Skeletal muscle cell (primary cell): Measurements from ENCODE around the gene MAK.
"Not testable (repeated sequence)": the region's sequence is repeated elsewhere in the genome, so short reads cannot be mapped to it uniquely, and the experiment has no call there.

Source experiments
- DNase-seq: peaks from one replicate; pipeline ENCODE4 v3.0.0-alpha.2; 2010; ENCODE audit warnings: low read depth
- H3K4me3 ChIP-seq: 2 replicates; pipeline ENCODE4 v1.5.1; 2011; ENCODE audit warnings: low read depth, mild to moderate bottlenecking, control low read depth, low read length, moderate library complexity

The MAK gene

GRCh38 chr6:10857259-10857658 is 18.9 kb upstream of the MAK start:
- no peak for DNase-seq
- no peak overlapping the region for H3K4me3 ChIP-seq

DNA sequence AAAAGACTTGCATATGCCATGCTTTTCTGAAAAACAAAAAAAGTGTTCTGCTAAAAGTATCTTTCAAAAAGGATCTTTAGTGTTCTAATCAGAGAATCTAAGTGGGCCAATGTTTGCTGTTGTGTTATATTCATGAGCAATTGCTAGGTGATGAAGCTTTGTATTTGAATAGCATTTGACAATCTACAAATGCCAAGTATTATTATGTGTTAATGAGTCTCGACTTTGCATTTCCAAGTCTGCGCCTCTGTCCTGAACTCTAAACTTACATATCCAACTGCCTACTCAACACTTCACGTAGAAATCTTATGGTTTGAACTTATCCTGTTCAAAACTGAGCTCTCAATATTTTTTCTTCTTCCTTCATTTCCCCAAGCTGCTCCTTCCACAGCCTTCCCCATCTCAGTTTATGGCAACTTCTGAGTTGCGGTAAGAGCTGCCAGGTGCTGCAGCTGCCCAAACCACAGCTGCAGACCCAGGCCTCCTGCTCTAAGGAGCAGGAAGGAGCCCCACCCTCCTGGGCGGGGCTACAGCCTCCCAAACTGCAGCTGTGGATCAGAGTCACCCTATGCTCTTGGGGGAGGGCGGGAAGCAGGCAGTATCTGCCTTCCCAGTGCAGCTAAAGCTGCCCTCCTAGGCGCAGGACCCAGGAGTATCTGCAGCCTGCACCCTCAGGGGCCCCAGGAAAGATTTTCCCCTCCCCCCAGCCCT is 16.7 kb upstream of the MAK start:
- no peak overlapping the region for H3K4me3 ChIP-seq
- DNase-seq: no peak

DNA sequence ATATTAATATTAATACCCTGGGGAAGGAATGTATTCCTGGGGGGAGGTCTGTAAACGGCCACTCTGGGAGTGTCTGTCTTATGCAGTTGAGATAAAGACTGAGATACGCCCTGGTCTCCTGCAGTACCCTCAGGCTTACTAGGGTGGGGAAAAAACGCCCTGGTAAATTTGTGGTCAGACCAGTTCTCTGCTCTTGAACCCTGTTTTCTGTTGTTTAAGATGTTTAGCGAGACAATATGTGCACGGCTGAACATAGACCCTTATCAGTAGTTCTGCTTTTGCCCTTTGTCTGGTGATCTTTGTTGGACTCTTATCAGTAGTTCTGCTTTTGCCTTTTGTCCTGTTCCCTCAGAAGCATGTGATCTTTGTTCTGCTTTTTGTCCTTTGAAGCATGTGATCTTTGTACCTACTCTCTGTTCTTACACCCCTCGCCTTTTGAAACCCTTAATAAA is 15.5 kb upstream of the MAK start:
- H3K4me3 ChIP-seq, DNase-seq: not testable (repeated sequence)

- no peak overlapping the region for H3K4me3 ChIP-seq
- DNase-seq: no peak
These were observed 14.1 kb upstream of the MAK start for GRCh38 chr6:10852361-10852960.

DNA sequence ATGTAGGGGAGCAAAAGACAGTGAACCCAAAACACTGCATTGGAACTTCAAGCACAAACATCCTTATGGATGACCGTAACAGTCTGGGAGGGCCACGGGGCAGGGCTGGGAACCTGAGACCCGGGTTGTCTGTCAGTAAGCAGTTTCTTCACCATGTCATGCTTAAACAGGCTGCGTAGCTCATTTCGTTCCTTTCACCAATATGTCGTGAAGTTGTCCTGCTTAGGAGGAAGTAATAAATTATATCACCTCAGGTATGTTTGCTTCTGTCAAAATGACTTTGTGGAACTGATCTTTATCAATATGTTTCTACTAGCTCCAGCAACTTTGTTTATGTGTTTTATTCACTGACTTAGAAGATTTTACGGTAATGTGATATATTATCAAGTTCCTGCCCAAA is 12.4 kb upstream of the MAK start:
- no peak overlapping the region for H3K4me3 ChIP-seq
- DNase-seq: no peak

- no peak for DNase-seq
- no peak overlapping the region for H3K4me3 ChIP-seq
These were observed 11.6 kb upstream of the MAK start for GRCh38 chr6:10849901-10850300.

DNA sequence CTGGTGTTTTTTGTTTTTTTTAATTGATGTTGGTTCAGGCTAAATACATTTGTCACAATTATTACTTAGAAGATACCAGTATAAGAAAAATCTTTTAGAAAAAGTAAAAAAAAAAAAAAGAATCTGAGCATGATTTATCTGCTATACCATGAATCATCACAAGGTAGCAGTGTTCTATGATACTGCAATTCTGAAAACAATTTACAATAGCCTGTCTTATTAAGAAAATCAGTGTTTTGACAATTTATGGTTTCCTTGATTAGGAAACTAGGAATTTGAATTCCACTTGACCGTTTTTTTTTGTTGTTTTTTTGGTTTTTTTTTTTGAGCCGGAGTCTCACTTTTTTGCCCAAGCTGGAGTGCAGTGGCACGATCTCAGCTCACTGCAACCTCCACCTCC is 9.3 kb upstream of the MAK start:
- H3K4me3 ChIP-seq: no peak overlapping the region
- DNase-seq: no peak

- DNase-seq: no peak
- no peak overlapping the region for H3K4me3 ChIP-seq
These were observed 5.2 kb upstream of the MAK start for GRCh38 chr6:10843554-10843953.

DNA sequence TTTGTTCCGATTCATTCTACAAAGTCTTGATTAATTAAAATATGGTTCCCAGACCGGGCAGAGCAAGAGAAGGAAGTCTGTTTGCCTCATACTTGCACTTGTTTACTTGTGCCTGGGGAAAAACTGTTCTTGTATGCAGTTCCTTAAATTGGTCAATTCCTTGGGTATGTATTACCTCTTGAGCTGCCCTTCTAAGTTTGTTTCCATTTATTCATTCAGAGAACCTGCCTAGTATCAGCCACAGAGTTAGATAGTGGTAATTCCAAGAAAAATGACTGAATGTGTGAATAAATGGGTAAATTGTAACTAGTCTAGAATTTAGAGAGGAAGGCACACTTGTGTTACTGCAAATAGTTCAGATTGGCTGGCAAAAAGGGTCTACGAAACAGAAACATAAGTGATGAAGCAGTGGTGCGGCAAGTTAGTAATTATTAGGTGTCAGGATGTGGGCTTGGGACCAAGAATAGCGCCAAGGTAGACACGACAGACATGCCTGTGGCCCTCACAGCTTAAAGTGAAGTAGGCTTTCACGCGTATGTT is 525 bp upstream of the MAK start:
- peak overlapping the region; percentile 73 for H3K4me3 ChIP-seq
- no peak for DNase-seq

DNA sequence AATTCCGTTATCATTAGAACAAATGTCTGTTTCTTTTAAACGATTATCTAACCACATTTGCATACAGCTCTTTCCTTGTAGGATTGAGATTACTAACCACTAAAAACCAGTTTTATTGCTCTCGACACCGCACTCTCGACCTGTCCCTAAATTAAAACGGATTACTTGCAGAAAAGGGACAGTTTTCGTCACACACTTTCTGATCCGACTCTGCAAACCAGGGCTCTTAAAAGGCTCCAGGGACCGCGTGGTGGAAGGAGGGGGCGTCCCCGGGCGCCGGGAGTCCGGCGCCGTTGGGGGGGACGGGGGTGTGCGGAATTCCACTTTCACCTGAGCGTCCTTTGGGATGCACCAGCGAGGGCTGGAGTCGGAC is 731 bp downstream of the MAK start:
- H3K4me3 ChIP-seq: peak overlapping the region; percentile 73
- DNase-seq: no peak

DNA sequence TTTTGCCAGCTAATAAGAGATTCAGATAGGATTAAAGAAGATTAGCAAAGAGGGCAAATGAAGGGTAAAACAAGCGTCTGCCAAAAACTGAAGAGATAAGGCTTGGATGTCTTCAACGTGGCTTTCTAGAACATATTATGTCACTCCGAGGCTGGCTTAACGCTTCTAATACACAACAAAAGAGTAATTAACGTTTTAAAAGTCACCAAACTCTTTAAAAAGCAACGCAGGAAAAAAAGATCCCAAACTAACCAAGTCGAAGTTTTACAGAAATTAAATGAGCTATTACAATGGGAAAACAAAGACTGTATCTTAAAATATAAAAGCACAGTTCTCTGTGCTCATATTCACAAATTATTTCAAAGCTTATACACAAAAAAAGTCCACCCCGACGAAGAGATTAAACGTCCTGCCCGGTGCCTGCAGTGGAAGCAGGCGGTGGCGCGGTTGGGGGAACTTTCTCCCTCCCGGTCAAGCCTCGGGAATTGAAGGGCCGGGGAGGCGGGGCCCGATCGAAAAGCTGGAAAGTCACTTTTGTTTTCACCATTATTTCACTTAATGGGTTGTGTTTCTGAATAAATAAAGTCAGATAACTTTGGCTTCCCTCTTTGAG is 1.2 kb downstream of the MAK start:
- no peak for DNase-seq
- H3K4me3 ChIP-seq: peak overlapping the region; percentile 73

DNA sequence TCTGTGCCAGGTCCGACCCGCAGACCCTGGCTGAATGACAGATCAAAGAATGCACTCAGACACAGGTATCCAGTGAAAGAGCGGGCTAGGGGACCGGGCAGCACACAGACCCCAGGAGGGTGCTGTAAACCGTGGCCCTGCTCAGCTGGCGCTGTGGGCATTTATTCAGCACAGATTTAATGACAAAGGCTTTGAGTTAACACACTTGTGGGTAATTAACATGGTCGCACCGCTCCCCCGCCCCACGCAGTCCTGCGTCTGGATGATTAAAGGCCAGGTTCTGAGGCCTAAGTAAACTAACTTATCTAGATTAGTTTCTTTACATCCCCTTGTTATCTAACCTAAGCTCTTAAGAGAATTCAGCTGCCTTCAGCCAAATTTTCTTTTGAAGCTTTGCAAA is 3.5 kb downstream of the MAK start:
- no peak overlapping the region for H3K4me3 ChIP-seq
- no peak for DNase-seq

- no peak overlapping the region for H3K4me3 ChIP-seq
- DNase-seq: no peak
These were observed 6.7 kb downstream of the MAK start for GRCh38 chr6:10831609-10832008.

- DNase-seq: no peak
- no peak overlapping the region for H3K4me3 ChIP-seq
These were observed 13.5 kb downstream of the MAK start for GRCh38 chr6:10824819-10825218.

DNA sequence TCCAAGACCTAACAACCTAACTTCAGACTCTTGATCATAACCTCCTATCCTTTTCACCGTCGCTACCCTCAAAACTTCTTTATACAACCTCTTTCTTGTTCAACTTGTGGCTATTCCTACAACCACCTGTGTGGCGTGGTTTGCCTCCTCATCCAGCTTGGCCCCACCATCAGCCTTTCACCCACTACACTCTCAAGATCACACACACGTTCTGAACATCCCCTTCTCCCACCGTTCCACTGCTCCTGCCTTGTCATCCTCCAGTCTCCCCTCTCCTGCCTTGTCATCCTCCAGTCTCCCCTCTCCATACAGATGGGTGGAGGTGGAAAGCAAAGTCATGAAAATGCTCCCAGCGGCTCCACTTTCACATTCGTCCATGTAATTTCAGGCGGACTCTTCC is 14.0 kb downstream of the MAK start:
- no peak for DNase-seq

DNA sequence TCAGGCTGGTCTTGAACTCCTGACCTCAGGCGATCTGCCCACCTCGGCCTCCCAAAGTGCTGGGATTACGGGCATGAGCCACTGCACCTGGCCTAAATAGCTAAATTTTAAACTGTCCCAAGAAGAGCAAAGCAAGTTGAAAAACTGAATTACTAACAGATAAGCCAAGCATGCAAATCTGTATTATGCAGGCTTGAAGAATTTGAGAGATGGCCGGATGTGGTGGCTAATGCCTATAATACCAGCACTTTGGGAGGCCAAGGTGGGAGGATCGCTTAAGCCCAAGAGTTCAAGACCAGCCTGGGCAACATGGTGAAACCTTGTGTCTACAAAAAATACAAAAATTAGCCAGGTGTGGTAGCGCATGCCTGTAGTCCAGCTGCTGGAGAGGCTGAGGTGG is 24.2 kb downstream of the MAK start:
- not testable (repeated sequence) for H3K4me3 ChIP-seq, DNase-seq

More for the DNA sequence above, 14.0 kb downstream of the MAK start:
- H3K4me3 ChIP-seq: no peak overlapping the region

DNA sequence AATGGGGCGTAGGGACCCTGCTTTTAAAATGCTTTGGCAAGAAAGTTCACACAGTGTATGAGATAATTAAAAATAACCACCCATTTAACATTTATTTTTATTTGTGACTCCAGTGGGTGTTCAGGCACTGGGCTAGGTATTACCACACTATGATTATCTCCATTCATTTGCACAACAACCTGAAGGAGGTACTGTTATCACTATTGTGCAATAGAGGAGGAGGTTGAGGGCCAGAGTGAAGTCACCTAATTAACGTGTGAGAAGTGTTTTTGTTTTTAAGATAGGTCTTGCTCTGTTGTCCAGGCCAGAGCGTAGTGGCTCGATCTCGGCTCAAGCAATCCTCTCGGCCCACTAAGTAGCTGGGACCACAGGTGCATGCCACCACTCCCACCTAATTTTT is 29.2 kb downstream of the MAK start:
- no peak overlapping the region for H3K4me3 ChIP-seq
- DNase-seq: no peak

DNA sequence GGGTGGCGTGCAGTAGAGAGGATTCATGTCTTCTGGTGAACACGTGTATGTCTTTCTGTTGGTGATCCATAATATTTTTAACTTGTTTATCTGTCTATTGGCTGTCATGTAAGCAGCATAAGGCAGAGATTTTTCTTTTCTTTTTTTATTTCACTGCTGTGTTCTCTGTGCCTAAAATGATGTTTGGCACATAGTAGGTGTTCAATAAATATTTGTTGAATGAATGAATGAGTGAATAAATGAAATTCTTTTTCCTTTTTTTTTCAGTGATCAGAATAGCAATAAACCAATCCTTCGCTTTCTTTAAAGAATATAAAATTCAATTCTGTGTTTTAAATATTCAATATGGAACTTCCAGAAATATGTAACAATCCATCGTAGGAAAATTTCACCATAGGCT is 30.0 kb downstream of the MAK start:
- no peak for DNase-seq
- no peak overlapping the region for H3K4me3 ChIP-seq

DNA sequence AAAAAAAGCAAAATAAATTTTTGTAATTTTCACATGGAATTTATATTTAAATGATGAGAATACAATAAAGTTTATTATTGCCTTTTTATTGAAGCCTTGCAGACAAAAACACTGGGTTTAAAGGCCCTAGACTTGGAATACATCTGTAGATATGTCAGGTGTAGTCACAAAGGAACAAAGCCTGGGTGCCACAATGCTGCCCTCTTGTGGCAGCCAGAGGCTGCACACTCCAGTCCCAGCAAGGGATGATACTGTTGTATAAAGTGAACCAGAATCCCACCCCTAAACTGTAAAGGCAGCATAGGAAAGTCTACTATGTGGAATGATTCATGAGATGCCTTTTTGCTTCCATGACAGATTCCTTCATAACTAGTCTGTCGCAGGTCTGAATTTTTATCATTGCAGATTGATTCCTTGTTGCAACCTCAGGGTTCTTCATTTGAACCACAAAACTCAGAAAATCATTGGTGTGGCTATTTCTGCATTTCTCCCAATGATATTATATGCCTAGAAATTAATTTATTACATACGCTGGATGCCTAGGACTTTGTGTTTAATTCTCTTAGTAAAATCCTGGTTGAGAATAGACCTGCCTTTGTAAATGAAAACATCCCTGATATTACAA is 37.0 kb downstream of the MAK start:
- DNase-seq: peak; percentile 9
- no peak overlapping the region for H3K4me3 ChIP-seq

- no peak overlapping the region for H3K4me3 ChIP-seq
- peak; percentile 25 for DNase-seq
These were observed 37.5 kb downstream of the MAK start for GRCh38 chr6:10800810-10801209.
